ENCODE measurements around the gene ZNHIT3. TPM values are rescaled to one million over a fixed set of nuclear protein-coding genes. Genes with fewer than 3 reads are reported as not detected.

Gene ZNHIT3
- total and polyA plus RNA-seq, 2 experiments from 2014 or later, result 48.1 to 53.3 TPM

- no peak for DNase-seq (ENCODE audit: low spot score)
- WGBS (ENCODE audit: low lambda C conversion rate, missing lambda C conversion rate), result 99% methylated on average over 5 of the region's 5 CpGs
Observed at GRCh38 chr17:36504156-36504545, 17.7 kb downstream of the ZNHIT3 start.

GRCh38 chr17:36505171-36505570 lies 18.7 kb downstream of the ZNHIT3 start:
- Histone ChIP-seq H3K4me1 (ENCODE audit: insufficient read depth) (no peaks in the 10 kb centered on the region), H4K20me1 (ENCODE audit: insufficient read depth, poor library complexity, severe bottlenecking) (no peaks in the 10 kb centered on the region), H3K79me2 (no peaks in the 10 kb centered on the region), H3K4me2 (no peak overlapping the region), H2AFZ (no peak overlapping the region), H3K36me3 (replicated peaks; ENCODE audit: insufficient read depth, low read depth) (no peaks in the 10 kb centered on the region), H3K9me3 (ENCODE audit: low read depth) (no peaks in the 10 kb centered on the region), H3K9me2 (replicated peaks; ENCODE audit: insufficient read depth) (no peaks in the 10 kb centered on the region), H3K27me3 (no peaks in the 10 kb centered on the region), H3K27ac (no peak overlapping the region), H3K4me3 (no peak overlapping the region)
- DNase-seq (ENCODE audit: low spot score), result no peak
- TF ChIP-seq CTCF (IDR thresholded peaks at IDR 0.05; ENCODE audit: poor library complexity) (no peak), EZH2 (IDR thresholded peaks at IDR 0.05; ENCODE audit: borderline replicate concordance) (no peak), EZH2phosphoT487 (IDR thresholded peaks at IDR 0.05; ENCODE audit: low read depth, severe bottlenecking, unreplicated experiment) (no peak)
- WGBS (ENCODE audit: low lambda C conversion rate, missing lambda C conversion rate), result 96% methylated on average over 8 of the region's 8 CpGs

More at GRCh38 chr17:36504156-36504545, 17.7 kb downstream of the ZNHIT3 start:
- Histone ChIP-seq H3K9me3 (ENCODE audit: low read depth) (no peaks in the 10 kb centered on the region), H3K79me2 (no peaks in the 10 kb centered on the region), H2AFZ (no peak overlapping the region), H3K27me3 (no peaks in the 10 kb centered on the region), H3K4me1 (ENCODE audit: insufficient read depth) (no peaks in the 10 kb centered on the region), H4K20me1 (ENCODE audit: insufficient read depth, poor library complexity, severe bottlenecking) (no peaks in the 10 kb centered on the region), H3K27ac (no peak overlapping the region), H3K4me2 (no peak overlapping the region), H3K9me2 (replicated peaks; ENCODE audit: insufficient read depth) (no peaks in the 10 kb centered on the region), H3K36me3 (replicated peaks; ENCODE audit: insufficient read depth, low read depth) (no peaks in the 10 kb centered on the region), H3K4me3 (no peak overlapping the region)
- no peak for TF ChIP-seq EZH2phosphoT487 (IDR thresholded peaks at IDR 0.05; ENCODE audit: low read depth, severe bottlenecking, unreplicated experiment)
- no peak for TF ChIP-seq EZH2 (IDR thresholded peaks at IDR 0.05; ENCODE audit: borderline replicate concordance)
- TF ChIP-seq CTCF (IDR thresholded peaks at IDR 0.05; ENCODE audit: poor library complexity), result no peak

GRCh38 chr17:36506249-36506826 lies 19.9 kb downstream of the ZNHIT3 start:
- Histone ChIP-seq H3K27ac (no peak overlapping the region), H3K79me2 (no peaks in the 10 kb centered on the region), H3K4me3 (no peak overlapping the region), H3K27me3 (no peaks in the 10 kb centered on the region), H3K36me3 (replicated peaks; ENCODE audit: insufficient read depth, low read depth) (no peaks in the 10 kb centered on the region), H3K4me2 (no peak overlapping the region), H3K9me2 (replicated peaks; ENCODE audit: insufficient read depth) (no peaks in the 10 kb centered on the region), H4K20me1 (ENCODE audit: insufficient read depth, poor library complexity, severe bottlenecking) (no peaks in the 10 kb centered on the region), H3K4me1 (ENCODE audit: insufficient read depth) (no peaks in the 10 kb centered on the region), H3K9me3 (ENCODE audit: low read depth) (no peaks in the 10 kb centered on the region), H2AFZ (no peak overlapping the region)
- DNase-seq (ENCODE audit: low spot score), result no peak
- 82% methylated on average over 6 of the region's 6 CpGs for WGBS (ENCODE audit: low lambda C conversion rate, missing lambda C conversion rate)
- no peak for TF ChIP-seq CTCF (IDR thresholded peaks at IDR 0.05; ENCODE audit: poor library complexity)
- TF ChIP-seq EZH2 (IDR thresholded peaks at IDR 0.05; ENCODE audit: borderline replicate concordance), result no peak
- no peak for TF ChIP-seq EZH2phosphoT487 (IDR thresholded peaks at IDR 0.05; ENCODE audit: low read depth, severe bottlenecking, unreplicated experiment)
